NCI-H345 treated with DMSO at 0.1 percent for 48 hours (cell line): ENCODE results near the gene ZNF830.
A peak's percentile ranks its signal among the peaks of the same experiment; 100 is the strongest.
"Not testable (repeated sequence)": the region's sequence is repeated elsewhere in the genome, so short reads cannot be mapped to it uniquely, and the experiment has no call there.

Experiments used
- DNase-seq: peaks from one replicate; lab custom pipeline; 2025; ENCODE audit not compliant: unreplicated experiment; lab: John Stamatoyannopoulos, UW

The ZNF830 gene

GRCh38 chr17:34961093-34961911 lies at the start of gene ZNF830, which contains the start of gene CCT6B:
ZNF830 (plus strand) TSS chr17:34961540; CDS start chr17:34961567, 27 bp downstream.
CCT6B (minus strand) TSS chr17:34961460; CDS start chr17:34961393, 67 bp downstream.
- DNase-seq: peak; percentile 83

GRCh38 chr17:34913001-34913400 lies 48.3 kb upstream of the ZNF830 start:
- no peak for DNase-seq

GRCh38 chr17:34916120-34916519 lies 45.2 kb upstream of the ZNF830 start:
- no peak for DNase-seq

- no peak for DNase-seq
Observed at GRCh38 chr17:34917381-34917780, 44.0 kb upstream of the ZNF830 start.

- DNase-seq: no peak
Observed at GRCh38 chr17:34920676-34921075, 40.7 kb upstream of the ZNF830 start.

- DNase-seq: no peak
Observed at GRCh38 chr17:34926661-34927060, 34.7 kb upstream of the ZNF830 start.

- no peak for DNase-seq
Observed at GRCh38 chr17:34930283-34930682, 31.1 kb upstream of the ZNF830 start.

- not testable (repeated sequence) for DNase-seq
Observed at GRCh38 chr17:34950780-34951179, 10.6 kb upstream of the ZNF830 start.

- DNase-seq: no peak
Observed at GRCh38 chr17:34958438-34958837, 2.9 kb upstream of the ZNF830 start.

GRCh38 chr17:34974179-34974578 lies 12.8 kb downstream of the ZNF830 start:
- DNase-seq: no peak

- DNase-seq: no peak
Observed at GRCh38 chr17:34974794-34975785, 13.8 kb downstream of the ZNF830 start.

GRCh38 chr17:34979153-34979552 lies 17.8 kb downstream of the ZNF830 start:
- DNase-seq: no peak

- no peak for DNase-seq
Observed at GRCh38 chr17:34979650-34980352, 18.5 kb downstream of the ZNF830 start.

GRCh38 chr17:34980353-34980680 lies 19.0 kb downstream of the ZNF830 start, which contains the start of gene LIG3:
LIG3 (plus strand) TSS chr17:34980512; CDS start chr17:34983006, 2,494 bp downstream.
- peak; percentile 93 for DNase-seq

- peak; percentile 18 for DNase-seq
Observed at GRCh38 chr17:34980681-34981537, 19.6 kb downstream of the ZNF830 start.

GRCh38 chr17:34981538-34982241 lies 20.4 kb downstream of the ZNF830 start:
- no peak for DNase-seq

GRCh38 chr17:34987232-34987631 lies 25.9 kb downstream of the ZNF830 start:
- DNase-seq: no peak

GRCh38 chr17:34988644-34989043 lies 27.3 kb downstream of the ZNF830 start:
- DNase-seq: no peak

- no peak for DNase-seq
Observed at GRCh38 chr17:34989473-34989872, 28.1 kb downstream of the ZNF830 start.
